Urothelium cell line (cell line): Measurements from ENCODE around the gene SSR4.
"Not testable (repeated sequence)": the region's sequence is repeated elsewhere in the genome, so short reads cannot be mapped to it uniquely, and the experiment has no call there.

Experiments used
- DNase-seq: peaks from one replicate; pipeline ENCODE4 v3.0.0; 2011; ENCODE audit warnings: low spot score, mixed read lengths
- FAIRE-seq: peaks from 2 replicates; lab custom pipeline; 2011; peaks lifted over from hg19 to GRCh38; lab: Jason Lieb, UNC

SSR4 gene

DNA sequence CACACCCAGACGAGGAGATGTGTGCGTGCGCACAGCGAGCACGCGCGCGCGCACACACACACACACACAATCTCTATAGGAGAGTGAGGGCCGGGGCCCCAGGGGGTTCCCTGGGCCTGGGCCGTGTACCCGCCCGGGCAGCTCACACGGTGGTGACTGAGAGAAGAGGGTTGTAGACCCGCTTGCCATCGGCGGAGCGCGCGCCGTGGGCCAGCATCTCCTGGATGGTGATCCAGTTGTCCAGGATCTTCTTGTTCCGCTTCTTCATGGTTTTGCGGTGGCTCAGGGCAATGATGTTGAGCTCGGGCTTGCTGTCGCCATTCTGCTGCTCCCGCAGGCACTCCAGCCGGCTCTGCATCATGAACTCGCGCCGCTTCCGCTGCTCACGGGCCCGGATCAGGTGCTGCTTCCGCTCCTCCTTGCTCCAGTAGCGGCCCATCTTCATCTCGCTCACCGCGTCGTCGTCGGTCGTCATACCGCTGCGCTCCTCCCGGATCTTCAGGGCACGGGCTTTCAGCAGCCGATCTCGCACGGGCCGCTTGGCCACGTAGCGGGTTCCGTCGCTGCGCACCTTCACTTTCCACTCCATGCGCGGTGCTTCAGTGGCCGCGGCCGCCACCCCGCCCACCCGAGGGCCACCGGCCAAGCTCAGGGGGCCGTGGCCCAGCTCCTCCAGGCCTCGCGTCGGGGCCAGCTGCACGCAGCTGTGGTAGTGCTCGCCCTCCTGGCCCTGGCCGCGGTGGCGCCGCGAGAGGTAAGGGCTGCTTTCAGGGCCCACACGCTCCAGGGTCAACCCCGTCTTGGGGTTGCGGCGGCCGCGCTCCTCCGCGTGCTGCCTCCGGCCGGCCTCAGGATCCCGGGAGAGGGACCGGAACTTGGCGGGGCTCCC lies 9.0 kb downstream of the SSR4 start:
- DNase-seq (no peak), FAIRE-seq (no peak)

- FAIRE-seq, result no peak
Observed at GRCh38 chrX:153804100-153804595, 9.7 kb downstream of the SSR4 start.

DNA sequence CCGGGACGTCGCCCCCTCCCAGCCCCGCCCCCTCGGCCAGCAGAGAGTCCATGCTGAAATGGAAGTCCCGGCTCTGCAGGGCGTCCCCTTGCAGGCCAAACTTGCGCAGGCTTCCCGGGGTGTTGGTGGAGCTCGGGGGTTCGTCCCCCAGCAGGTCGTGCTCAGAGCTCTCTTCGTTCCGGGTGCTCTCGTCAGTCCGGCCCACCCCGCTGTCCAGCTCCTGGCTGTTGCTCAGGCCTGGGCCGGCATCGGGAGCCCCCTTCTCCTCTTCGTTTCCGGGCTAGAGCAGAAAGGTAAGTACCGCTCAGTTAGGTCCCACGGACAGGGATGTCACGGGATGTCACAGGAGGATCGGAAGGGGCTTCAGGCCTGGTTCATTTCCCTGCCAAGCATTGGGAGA lies 10.2 kb downstream of the SSR4 start:
- no peak for FAIRE-seq
- no peak for DNase-seq

More at GRCh38 chrX:153804100-153804595, 9.7 kb downstream of the SSR4 start:
- no peak for DNase-seq

GRCh38 chrX:153805436-153805835 lies 11.0 kb downstream of the SSR4 start:
- FAIRE-seq (no peak), DNase-seq (no peak)

DNA sequence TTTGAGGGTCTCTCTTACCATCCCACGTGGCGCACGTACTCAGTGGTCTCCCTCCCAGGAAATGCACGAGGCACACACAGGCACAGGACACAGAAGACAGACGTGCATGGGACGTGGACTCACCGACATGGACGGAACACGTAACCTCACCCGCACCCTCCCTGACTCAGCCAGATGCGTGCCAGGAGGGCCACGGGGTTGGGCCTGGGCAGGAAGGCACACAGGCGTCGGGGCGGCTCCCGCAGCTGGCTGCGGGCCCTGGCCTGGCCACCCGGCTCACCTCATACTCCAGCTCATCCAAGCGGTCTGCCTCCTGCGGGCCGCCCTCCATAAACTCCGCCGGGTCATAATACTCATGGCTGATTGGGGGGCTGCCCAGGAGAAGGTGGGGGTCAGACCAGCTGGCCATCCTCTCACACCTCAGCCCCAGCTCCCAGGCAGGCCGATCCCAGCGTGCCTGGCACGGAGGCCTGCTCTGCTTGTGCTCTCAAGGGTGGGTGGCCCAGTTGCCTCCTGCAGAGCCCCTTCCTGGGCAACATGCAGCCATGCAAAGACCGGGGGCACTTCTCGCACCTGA lies 12.6 kb downstream of the SSR4 start:
- no peak for FAIRE-seq

GRCh38 chrX:153807976-153808375 lies 13.5 kb downstream of the SSR4 start:
- FAIRE-seq (no peak), DNase-seq (no peak)

More for the DNA sequence above, 12.6 kb downstream of the SSR4 start:
- DNase-seq, result no peak

- DNase-seq (no peak), FAIRE-seq (no peak)
Observed at GRCh38 chrX:153812220-153812619, 17.8 kb downstream of the SSR4 start.

GRCh38 chrX:153813161-153813560 lies 18.7 kb downstream of the SSR4 start:
- FAIRE-seq (no peak), DNase-seq (no peak)

- DNase-seq, result no peak
- FAIRE-seq, result no peak
Observed at GRCh38 chrX:153814591-153815315, 20.3 kb downstream of the SSR4 start.

- DNase-seq (no peak), FAIRE-seq (no peak)
Observed at GRCh38 chrX:153816831-153817690, 22.6 kb downstream of the SSR4 start.

GRCh38 chrX:153818064-153818463 lies 23.6 kb downstream of the SSR4 start:
- DNase-seq, FAIRE-seq: not testable (repeated sequence)

- FAIRE-seq (no peak), DNase-seq (peak; percentile 46)
Observed at GRCh38 chrX:153818571-153819383, 24.3 kb downstream of the SSR4 start.

GRCh38 chrX:153819384-153820040 lies 25.0 kb downstream of the SSR4 start:
- FAIRE-seq (no peak), DNase-seq (no peak)

DNA sequence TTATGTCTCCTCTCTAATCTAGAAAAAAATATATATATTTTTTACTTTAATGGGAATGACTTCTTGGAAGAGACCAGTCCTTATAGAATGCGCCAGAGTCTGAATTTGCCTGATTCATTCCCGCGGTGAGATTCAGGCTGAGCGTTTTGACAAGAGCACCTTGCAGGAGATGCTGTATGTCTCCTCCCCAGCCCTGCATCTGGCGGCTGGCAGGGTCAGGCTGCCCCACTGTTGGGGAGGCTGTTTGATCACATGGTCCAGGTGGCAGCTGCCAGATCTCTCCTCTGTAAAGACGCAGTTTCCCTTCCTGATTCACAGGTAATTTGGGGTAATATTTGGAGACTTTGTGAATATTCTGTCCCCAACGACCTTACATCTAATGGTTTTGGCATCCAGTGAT lies 26.1 kb downstream of the SSR4 start:
- DNase-seq, result no peak
- no peak for FAIRE-seq

DNA sequence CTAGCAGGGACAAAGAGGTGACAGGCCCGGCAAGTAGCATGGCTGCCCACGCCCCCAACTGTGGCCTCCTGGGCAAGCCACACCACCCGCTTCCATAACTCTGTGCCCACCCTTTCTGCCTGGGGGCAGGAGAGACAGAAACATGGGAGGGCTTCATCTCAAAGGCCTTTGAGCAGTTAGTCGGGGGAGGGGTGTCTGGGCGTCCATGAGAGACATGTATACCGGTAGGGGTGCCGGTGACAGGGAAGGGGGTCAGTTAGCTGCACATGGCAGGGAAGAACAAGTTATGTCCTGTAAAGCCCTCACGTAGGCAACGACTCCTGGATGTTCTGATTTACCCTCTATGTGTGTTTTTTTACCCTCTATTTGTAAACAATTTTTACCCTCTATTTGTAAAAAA lies 26.6 kb downstream of the SSR4 start:
- DNase-seq, result no peak
- FAIRE-seq, result no peak

DNA sequence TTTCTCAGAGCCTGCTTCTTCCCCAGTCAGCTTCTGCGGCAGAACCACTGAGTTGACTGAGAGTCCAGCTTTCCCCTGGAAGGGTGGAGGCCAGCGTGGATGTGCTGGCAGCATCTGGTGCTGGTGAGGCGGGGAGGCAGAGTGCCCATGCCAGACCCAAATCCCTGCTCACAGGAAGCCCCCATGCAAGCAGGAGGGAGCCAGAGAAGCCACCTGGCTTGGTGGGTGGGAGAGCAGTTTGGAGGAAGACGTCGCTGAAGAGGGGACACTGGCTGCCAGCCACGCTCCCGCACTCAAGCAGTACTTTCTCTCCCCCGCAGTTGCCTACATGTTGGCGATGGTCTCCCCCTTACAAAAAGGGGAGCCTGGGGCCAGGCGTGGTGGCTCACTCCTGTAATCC lies 29.9 kb downstream of the SSR4 start:
- FAIRE-seq (no peak), DNase-seq (no peak)

GRCh38 chrX:153825042-153825441 lies 30.6 kb downstream of the SSR4 start:
- DNase-seq, result no peak
- no peak for FAIRE-seq

DNA sequence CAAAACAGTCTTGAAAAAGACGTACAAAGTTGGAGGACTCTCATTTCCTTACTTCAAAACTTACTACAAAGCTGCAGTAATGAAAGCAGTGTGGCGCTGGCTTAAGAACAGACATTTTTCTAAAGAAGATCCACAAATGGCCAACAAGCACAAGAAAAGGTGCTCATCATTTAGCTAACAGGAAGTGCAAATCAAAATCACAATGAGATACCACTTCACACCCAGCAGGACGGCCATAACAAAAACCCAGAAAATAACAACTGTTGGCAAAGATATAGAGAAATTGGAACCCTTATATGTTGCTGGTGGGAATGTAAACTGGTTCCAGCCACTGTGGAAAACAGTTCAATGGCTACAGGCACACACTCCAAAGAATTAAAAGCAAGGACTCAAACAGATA lies 32.5 kb downstream of the SSR4 start:
- DNase-seq (no peak), FAIRE-seq (no peak)

DNA sequence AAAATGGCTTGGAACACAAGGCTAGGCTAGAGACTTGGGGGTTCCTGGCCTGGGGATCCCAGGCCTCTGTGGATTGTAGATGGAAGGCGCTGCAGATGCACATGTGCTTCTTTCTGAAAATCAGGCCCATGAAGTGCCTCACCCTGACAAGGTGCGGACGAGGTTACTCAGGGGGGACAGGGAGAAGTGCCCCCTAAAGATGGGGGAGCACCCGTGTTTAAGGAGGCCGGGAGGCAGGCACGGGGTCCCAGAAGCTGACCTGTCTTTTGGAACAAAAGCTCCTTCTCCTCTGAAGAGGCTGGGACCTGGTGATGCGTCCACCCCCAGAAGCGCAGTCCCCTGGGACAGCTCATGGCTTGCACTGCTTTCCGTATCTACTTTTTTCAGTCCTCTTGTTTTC lies 33.4 kb downstream of the SSR4 start:
- DNase-seq, result no peak
- FAIRE-seq, result no peak
